IMR-90 (cell line): Measurements from ENCODE around the gene SMIM12.

Source experiments
- BHLHE40 ChIP-seq: fragments of 150-350 bp; IDR thresholded peaks from 2 replicates; pipeline ENCODE4 v1.6.1; 2016; ENCODE audit warnings: mild to moderate bottlenecking, low read depth, low read length
- CEBPB ChIP-seq: IDR thresholded peaks from 2 replicates; pipeline ENCODE4 v1.6.1; 2012; ENCODE audit warnings: low read depth, low read length, improper control_type of control experiment
- CHD1 ChIP-seq: IDR thresholded peaks from 2 replicates; pipeline ENCODE4 v1.6.1; 2012; ENCODE audit warnings: low read depth, low read length, improper control_type of control experiment
- FOS ChIP-seq: fragments of 150-350 bp; IDR thresholded peaks from 2 replicates; pipeline ENCODE4 v1.6.1; 2016; ENCODE audit warnings: low read depth, low read length
- MAFK ChIP-seq: IDR thresholded peaks from 2 replicates; pipeline ENCODE4 v1.6.1; 2012; ENCODE audit warnings: low read depth, low read length, improper control_type of control experiment
- MXI1 ChIP-seq: IDR thresholded peaks from 2 replicates; pipeline ENCODE4 v1.6.1; 2012; ENCODE audit warnings: low read depth, mild to moderate bottlenecking, low read length, moderate library complexity, borderline replicate concordance
- POLR2A ChIP-seq: IDR thresholded peaks from 2 replicates; pipeline ENCODE4 v1.6.1; 2012; ENCODE audit warnings: mild to moderate bottlenecking, low read depth, low read length
- RAD21 ChIP-seq: IDR thresholded peaks from 2 replicates; pipeline ENCODE4 v1.6.1; 2012; ENCODE audit warnings: low read length, improper control_type of control experiment
- RCOR1 ChIP-seq: IDR thresholded peaks from 2 replicates; pipeline ENCODE4 v1.6.1; 2012; ENCODE audit warnings: mild to moderate bottlenecking, low read length, improper control_type of control experiment; ENCODE audit not compliant: insufficient replicate concordance
- RFX5 ChIP-seq: IDR thresholded peaks from 2 replicates; pipeline ENCODE4 v1.8.0; 2012; ENCODE audit warnings: low read depth, mild to moderate bottlenecking, low read length, moderate library complexity
- SMC3 ChIP-seq: fragments of 150-350 bp; IDR thresholded peaks from 2 replicates; pipeline ENCODE4 v1.6.1; 2016; ENCODE audit warnings: low read depth, mild to moderate bottlenecking, antibody characterized with exemption, low read length, moderate library complexity
- USF2 ChIP-seq: fragments of 150-350 bp; IDR thresholded peaks from 2 replicates; pipeline ENCODE4 v1.6.1; 2017; ENCODE audit warnings: mild to moderate bottlenecking, antibody characterized with exemption, low read length, low read depth
- TF ChIP-seq, protein P1 (sequence below): conservative IDR thresholded peaks from 2 replicates; pipeline ENCODE4 v1.5.1; 2012; ENCODE audit warnings: mild to moderate bottlenecking, low read depth, low read length, improper control_type of control experiment

- TF ChIP-seq, protein P1, sequence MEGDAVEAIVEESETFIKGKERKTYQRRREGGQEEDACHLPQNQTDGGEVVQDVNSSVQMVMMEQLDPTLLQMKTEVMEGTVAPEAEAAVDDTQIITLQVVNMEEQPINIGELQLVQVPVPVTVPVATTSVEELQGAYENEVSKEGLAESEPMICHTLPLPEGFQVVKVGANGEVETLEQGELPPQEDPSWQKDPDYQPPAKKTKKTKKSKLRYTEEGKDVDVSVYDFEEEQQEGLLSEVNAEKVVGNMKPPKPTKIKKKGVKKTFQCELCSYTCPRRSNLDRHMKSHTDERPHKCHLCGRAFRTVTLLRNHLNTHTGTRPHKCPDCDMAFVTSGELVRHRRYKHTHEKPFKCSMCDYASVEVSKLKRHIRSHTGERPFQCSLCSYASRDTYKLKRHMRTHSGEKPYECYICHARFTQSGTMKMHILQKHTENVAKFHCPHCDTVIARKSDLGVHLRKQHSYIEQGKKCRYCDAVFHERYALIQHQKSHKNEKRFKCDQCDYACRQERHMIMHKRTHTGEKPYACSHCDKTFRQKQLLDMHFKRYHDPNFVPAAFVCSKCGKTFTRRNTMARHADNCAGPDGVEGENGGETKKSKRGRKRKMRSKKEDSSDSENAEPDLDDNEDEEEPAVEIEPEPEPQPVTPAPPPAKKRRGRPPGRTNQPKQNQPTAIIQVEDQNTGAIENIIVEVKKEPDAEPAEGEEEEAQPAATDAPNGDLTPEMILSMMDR: no peak
- TF ChIP-seq MAFK (no peak), RCOR1 (no peak), RAD21 (no peak), MXI1 (no peak), POLR2A (no peak), USF2 (no peak), CEBPB (no peak), FOS (no peak), SMC3 (no peak), BHLHE40 (no peak), CHD1 (no peak), RFX5 (no peak)
Observed at GRCh38 chr1:34822202-34822601, 37.3 kb downstream of the SMIM12 start.
